HUDEP-2 (cell line): ENCODE measurements around the gene MUS81.

Experiments
- DNase-seq, 76 experiments: peaks; one replicate each; lab custom pipeline; 2025; ENCODE audit not compliant: unreplicated experiment in 76 of 76; lab: John Stamatoyannopoulos, UW

Gene MUS81

GRCh38 chr11:65907878-65908277 lies 47.6 kb downstream of the MUS81 start:
- DNase-seq, result no peak

- DNase-seq, result peak in 26 of 76 experiments; percentile 11 to 54 (median 28)
These were observed 51.7 kb downstream of the MUS81 start for GRCh38 chr11:65911682-65912568.

GRCh38 chr11:65912845-65913244 lies 52.6 kb downstream of the MUS81 start:
- no peak for DNase-seq

GRCh38 chr11:65915101-65915820 lies 55.0 kb downstream of the MUS81 start:
- DNase-seq, result no peak

GRCh38 chr11:65915821-65916251 lies 55.6 kb downstream of the MUS81 start:
- DNase-seq, result peak in 1 of 76 experiments; percentile 24
